HFF-Myc (cell line): ENCODE data around the gene STX12.
A peak's percentile ranks its signal among the peaks of the same experiment; 100 is the strongest.

ENCODE experiments used
- DNase-seq: peaks from one replicate; pipeline ENCODE4 v3.0.0-alpha.2; 2011; ENCODE audit warnings: low read depth; ENCODE audit errors: extremely low read depth
- H3K4me3 ChIP-seq: replicated peaks from 2 replicates; pipeline ENCODE4 v1.5.1; 2011; ENCODE audit warnings: low read depth, mild to moderate bottlenecking, control low read depth, low read length
- TF ChIP-seq, protein P1 (sequence below): IDR thresholded peaks from 2 replicates; pipeline ENCODE4 v1.5.1; 2012; ENCODE audit warnings: mild to moderate bottlenecking, low read depth, low read length, control low read depth; ENCODE audit errors: missing control alignments

Gene STX12

DNA sequence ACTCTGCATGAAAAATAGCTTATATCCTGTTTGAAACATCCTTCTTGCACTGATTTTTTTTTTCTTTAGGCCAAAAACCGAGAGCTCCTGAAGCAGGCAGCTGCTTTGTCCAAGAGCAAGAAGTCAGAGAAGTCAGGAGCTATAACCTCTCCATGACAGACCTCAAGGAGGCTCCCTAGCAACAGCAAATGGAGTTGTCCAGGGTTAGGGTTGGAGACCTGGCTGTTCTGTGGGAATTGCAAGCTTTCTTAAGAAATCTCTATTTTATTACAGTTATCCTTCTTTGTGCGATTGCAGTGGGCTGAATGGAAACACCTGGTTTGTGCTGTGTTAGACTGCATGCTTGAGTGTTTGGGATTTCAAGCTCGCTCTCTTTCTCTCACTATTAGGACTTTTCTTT is 12.6 kb upstream of the STX12 start:
- TF ChIP-seq, protein P1, sequence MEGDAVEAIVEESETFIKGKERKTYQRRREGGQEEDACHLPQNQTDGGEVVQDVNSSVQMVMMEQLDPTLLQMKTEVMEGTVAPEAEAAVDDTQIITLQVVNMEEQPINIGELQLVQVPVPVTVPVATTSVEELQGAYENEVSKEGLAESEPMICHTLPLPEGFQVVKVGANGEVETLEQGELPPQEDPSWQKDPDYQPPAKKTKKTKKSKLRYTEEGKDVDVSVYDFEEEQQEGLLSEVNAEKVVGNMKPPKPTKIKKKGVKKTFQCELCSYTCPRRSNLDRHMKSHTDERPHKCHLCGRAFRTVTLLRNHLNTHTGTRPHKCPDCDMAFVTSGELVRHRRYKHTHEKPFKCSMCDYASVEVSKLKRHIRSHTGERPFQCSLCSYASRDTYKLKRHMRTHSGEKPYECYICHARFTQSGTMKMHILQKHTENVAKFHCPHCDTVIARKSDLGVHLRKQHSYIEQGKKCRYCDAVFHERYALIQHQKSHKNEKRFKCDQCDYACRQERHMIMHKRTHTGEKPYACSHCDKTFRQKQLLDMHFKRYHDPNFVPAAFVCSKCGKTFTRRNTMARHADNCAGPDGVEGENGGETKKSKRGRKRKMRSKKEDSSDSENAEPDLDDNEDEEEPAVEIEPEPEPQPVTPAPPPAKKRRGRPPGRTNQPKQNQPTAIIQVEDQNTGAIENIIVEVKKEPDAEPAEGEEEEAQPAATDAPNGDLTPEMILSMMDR = no peak
- no peak overlapping the region for H3K4me3 ChIP-seq
- DNase-seq = no peak

DNA sequence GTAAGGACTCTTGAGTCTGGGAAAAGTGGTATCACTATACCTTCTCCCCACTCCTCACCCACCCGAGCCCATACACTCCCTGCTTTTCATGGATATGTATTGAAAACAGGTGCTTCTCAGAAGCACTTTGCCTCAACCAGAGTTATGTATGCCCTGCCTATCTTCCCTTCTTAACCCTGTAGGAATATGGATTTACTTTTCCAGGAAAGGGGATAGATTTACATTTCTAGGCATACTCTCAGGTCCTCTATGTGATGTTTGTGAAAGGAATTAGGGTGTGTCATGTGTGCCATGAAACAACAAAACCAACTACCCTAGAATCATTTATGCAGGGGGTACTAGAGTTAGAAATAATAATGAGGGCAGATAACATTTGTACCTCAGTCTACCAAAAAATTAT is 11.0 kb upstream of the STX12 start:
- TF ChIP-seq, protein P1 = no peak
- no peak overlapping the region for H3K4me3 ChIP-seq
- DNase-seq = no peak

DNA sequence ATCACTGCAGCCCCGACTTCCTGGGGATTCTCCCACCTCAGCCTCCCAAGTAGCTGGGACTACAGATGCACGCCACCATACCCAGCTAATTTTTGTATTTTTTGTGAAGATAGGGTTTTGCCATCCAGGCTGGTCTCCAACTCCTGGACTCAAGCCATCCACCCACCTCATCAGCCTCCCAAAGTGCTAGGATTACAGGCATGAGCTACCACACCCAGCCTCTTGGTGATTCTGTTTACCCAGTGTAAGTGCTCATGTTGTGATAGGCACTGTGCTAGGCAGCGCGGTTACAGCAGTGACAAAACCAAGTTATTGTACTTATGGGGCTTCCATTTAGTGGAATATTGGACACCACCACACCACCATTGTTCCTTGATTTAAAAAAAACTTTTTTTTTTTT is 9.7 kb upstream of the STX12 start:
- H3K4me3 ChIP-seq = no peak overlapping the region
- DNase-seq = no peak
- TF ChIP-seq, protein P1 = no peak

DNA sequence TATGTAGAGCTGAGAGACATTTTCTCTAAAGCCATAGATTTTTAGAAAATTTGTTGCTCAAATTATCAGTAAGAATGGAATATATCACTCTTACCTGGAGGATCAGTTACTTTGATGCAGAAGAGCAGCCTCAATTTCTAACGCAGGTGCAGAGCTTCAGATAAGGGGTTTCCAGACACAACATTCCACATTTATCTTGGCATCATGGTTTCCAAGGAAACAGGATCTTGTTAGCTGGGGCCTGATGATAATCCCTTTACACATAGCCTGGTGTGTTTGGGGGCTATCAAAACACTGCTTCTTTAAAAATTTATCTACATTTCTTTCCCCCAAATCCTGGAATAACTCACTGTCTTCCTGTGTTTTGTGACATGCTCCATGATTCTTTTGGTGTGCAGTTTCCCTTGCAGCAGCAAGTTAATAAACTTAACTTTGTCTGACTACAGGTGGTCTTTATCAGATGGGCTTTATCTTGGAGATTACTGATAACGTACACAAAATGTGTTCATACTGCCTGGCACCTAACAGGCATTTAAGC is 2.7 kb upstream of the STX12 start:
- DNase-seq = no peak
- H3K4me3 ChIP-seq = no peak overlapping the region
- TF ChIP-seq, protein P1 = no peak

DNA sequence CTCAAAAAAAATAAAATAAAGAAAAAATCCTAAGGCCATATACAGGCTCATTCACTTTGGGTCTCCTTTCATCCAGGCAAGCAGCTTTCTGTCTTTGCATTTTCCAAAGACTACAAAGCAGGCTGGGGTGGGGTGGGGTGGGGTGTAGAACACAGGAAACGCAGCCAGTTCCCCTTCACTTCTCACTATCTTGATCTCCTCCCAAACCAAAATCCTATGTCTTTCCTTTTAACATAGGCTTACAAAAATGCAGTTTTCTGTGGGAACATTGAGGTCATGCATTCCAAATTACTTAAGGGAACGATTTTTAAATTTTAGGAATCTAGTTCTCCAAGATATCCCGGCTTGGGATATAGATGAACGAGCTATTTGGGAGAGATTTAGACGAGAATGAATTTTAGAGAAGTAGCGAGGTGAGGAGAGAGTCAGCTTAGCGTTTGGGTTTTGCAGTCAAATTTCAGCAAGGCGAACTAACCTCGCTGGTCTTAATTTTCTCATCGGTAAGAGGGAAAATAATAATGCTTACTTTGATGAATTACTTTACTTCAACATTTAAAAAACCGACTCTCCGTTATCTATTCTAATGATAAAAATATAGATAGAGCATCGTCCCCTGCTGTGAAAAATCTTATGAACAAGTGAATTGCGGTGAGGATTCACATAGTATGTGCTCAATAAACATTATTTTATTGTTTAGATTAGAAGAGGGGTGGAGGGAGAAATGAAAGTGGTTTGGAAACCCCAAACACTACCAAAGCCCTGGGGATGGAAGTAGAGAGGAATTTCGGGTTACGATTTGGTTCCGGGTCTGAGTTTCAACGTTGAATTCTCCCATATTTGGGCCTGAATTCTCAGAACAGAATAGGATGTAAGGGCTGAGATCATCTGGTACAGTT is 735 bp upstream of the STX12 start:
- TF ChIP-seq, protein P1 = no peak
- no peak for DNase-seq
- peak overlapping the region; percentile 99 for H3K4me3 ChIP-seq

DNA sequence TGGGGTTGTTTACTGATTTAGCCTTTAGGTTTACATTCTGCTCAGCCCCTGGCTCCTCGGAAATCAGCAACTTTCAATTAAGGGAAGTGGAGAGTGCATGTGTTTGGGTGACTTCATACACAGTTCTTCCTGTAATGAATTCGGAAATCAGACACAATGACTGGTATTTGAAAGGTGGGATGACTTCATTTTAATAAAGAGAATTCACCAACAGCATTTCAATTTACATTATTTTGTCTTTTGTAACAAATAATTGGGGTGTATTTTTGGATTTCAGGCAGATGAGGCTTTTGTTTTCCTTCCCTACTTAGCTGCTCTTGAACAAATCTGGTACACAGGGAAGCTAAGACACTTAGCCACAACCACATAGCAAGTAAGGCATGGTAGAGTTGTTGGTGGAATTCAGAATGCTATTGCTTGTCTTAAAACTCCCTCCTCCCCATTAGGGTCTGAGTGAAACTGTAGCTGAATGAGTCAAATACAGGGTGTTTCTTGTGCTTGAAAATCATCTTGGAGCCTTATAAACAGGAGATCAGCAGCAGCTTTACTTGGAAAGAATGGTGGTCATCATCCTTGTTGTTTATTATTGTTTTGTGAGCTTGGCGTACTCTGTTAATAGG is 917 bp downstream of the STX12 start:
- H3K4me3 ChIP-seq = peak overlapping the region; percentile 99
- TF ChIP-seq, protein P1 = no peak
- DNase-seq = no peak
